ENCODE results near the gene TDRD10. TPM values are rescaled to one million over a fixed set of nuclear protein-coding genes. Genes with fewer than 3 reads are reported as not detected.

Gene TDRD10
- total RNA-seq, 8 experiments from 2014 or later, result 0.17 to 2.6 (median 0.92) TPM; not detected in 1

GRCh38 chr1:154581766-154582165, 79.7 kb downstream of the TDRD10 start:
- no peak for ATAC-seq (replicated peaks in 6 of 8)
- H3K4me3 ChIP-seq, result no peak overlapping the region
- no peaks in the 10 kb centered on the region for H3K4me1 ChIP-seq (replicated peaks in 1 of 2)
- WGBS, 10 experiments, result 0 to 100% (median 0%) methylated on average over 1 to 3 of the region's 3 CpGs; no CpG with 5 or more reads in 5 of the 10 experiments
- no peak overlapping the region for H3K27ac ChIP-seq
- in situ Hi-C loops (cut with MboI; ENCODE audit: low pct_unique_long_range_greater_than_20kb in 2 of 9, low sequenced_read_pairs in 9 of 9, unreplicated experiment in 9 of 9), result no loop called here

GRCh38 chr1:154582885-154583284, 80.9 kb downstream of the TDRD10 start:
- in situ Hi-C loops (cut with MboI; ENCODE audit: low pct_unique_long_range_greater_than_20kb in 2 of 9, low sequenced_read_pairs in 9 of 9, unreplicated experiment in 9 of 9), result no loop called here
- WGBS, 10 experiments, result 70 to 100% (median 94%) methylated on average over 1 to 5 of the region's 6 CpGs; no CpG with 5 or more reads in 2 of the 10 experiments
- no peak for ATAC-seq (replicated peaks in 6 of 8)

GRCh38 chr1:154583773-154584172, 81.8 kb downstream of the TDRD10 start:
- H3K4me1 ChIP-seq (replicated peaks in 1 of 2), result no peaks in the 10 kb centered on the region
- no peak overlapping the region for H3K27ac ChIP-seq
- no peak overlapping the region for H3K4me3 ChIP-seq
- ATAC-seq (replicated peaks in 6 of 8), result peak in 1 of 8 experiments; percentile 15
- in situ Hi-C loops (cut with MboI; ENCODE audit: low pct_unique_long_range_greater_than_20kb in 2 of 9, low sequenced_read_pairs in 9 of 9, unreplicated experiment in 9 of 9), result no loop called here
- 60 to 95% (median 82%) methylated on average over 1 to 9 of the region's 9 CpGs; no CpG with 5 or more reads in 1 of the 10 experiments for WGBS, 10 experiments

More at GRCh38 chr1:154582885-154583284, 80.9 kb downstream of the TDRD10 start:
- no peak overlapping the region for H3K4me3 ChIP-seq
- no peaks in the 10 kb centered on the region for H3K4me1 ChIP-seq (replicated peaks in 1 of 2)
- H3K27ac ChIP-seq, result no peak overlapping the region

GRCh38 chr1:154584267-154584994, 82.4 kb downstream of the TDRD10 start:
- ATAC-seq (replicated peaks in 6 of 8), result peak in 2 of 8 experiments; percentile 64 to 94
- Histone ChIP-seq H3K4me3 (no peak overlapping the region), H3K27ac (no peak overlapping the region), H3K4me1 (replicated peaks in 1 of 2) (no peaks in the 10 kb centered on the region)
- 49 to 100% (median 93%) methylated on average over 2 to 9 of the region's 9 CpGs; no CpG with 5 or more reads in 1 of the 10 experiments for WGBS, 10 experiments
- in situ Hi-C loops (cut with MboI; ENCODE audit: low pct_unique_long_range_greater_than_20kb in 2 of 9, low sequenced_read_pairs in 9 of 9, unreplicated experiment in 9 of 9), result no loop called here

GRCh38 chr1:154586231-154586630, 84.2 kb downstream of the TDRD10 start:
- H3K4me1 ChIP-seq (replicated peaks in 1 of 2), result no peaks in the 10 kb centered on the region
- no peak overlapping the region for H3K27ac ChIP-seq
- no peak for ATAC-seq (replicated peaks in 6 of 8)
- in situ Hi-C loops (cut with MboI; ENCODE audit: low pct_unique_long_range_greater_than_20kb in 2 of 9, low sequenced_read_pairs in 9 of 9, unreplicated experiment in 9 of 9), result no loop called here
- 87 to 100% (median 92%) methylated on average over 1 to 10 of the region's 10 CpGs; no CpG with 5 or more reads in 3 of the 10 experiments for WGBS, 10 experiments
- no peak overlapping the region for H3K4me3 ChIP-seq

- Histone ChIP-seq H3K27ac (no peak overlapping the region), H3K4me1 (replicated peaks in 1 of 2) (no peaks in the 10 kb centered on the region), H3K4me3 (no peak overlapping the region)
- ATAC-seq (replicated peaks in 6 of 8), result no peak
- in situ Hi-C loops (cut with MboI; ENCODE audit: low pct_unique_long_range_greater_than_20kb in 2 of 9, low sequenced_read_pairs in 9 of 9, unreplicated experiment in 9 of 9), result no loop called here
- 86 to 100% (median 93%) methylated on average over 1 to 6 of the region's 6 CpGs; no CpG with 5 or more reads in 1 of the 10 experiments for WGBS, 10 experiments
Observed at GRCh38 chr1:154586641-154587040, 84.6 kb downstream of the TDRD10 start.

- in situ Hi-C loops (cut with MboI; ENCODE audit: low pct_unique_long_range_greater_than_20kb in 2 of 9, low sequenced_read_pairs in 9 of 9, unreplicated experiment in 9 of 9), result no loop called here
- Histone ChIP-seq H3K4me3 (no peak overlapping the region), H3K27ac (no peak overlapping the region), H3K4me1 (replicated peaks in 1 of 2) (no peaks in the 10 kb centered on the region)
- WGBS, 10 experiments, result 80 to 100% (median 97%) methylated on average over 1 to 7 of the region's 10 CpGs; no CpG with 5 or more reads in 3 of the 10 experiments
- no peak for ATAC-seq (replicated peaks in 6 of 8)
Observed at GRCh38 chr1:154589780-154590179, 87.8 kb downstream of the TDRD10 start.

- no peaks in the 10 kb centered on the region for H3K4me1 ChIP-seq (replicated peaks in 1 of 2)
- WGBS, 10 experiments, result 59 to 100% (median 93%) methylated on average over 1 to 5 of the region's 5 CpGs; no CpG with 5 or more reads in 2 of the 10 experiments
- H3K4me3 ChIP-seq, result no peak overlapping the region
- ATAC-seq (replicated peaks in 6 of 8), result no peak
- in situ Hi-C loops (cut with MboI; ENCODE audit: low pct_unique_long_range_greater_than_20kb in 2 of 9, low sequenced_read_pairs in 9 of 9, unreplicated experiment in 9 of 9), result no loop called here
- no peak overlapping the region for H3K27ac ChIP-seq
Observed at GRCh38 chr1:154590756-154591155, 88.7 kb downstream of the TDRD10 start.

GRCh38 chr1:154591206-154591605, 89.2 kb downstream of the TDRD10 start:
- in situ Hi-C loops (cut with MboI; ENCODE audit: low pct_unique_long_range_greater_than_20kb in 2 of 9, low sequenced_read_pairs in 9 of 9, unreplicated experiment in 9 of 9), result no loop called here
- 83 to 100% (median 95%) methylated on average over 1 to 7 of the region's 7 CpGs for WGBS, 10 experiments

GRCh38 chr1:154593390-154593789, 91.4 kb downstream of the TDRD10 start:
- Histone ChIP-seq H3K4me1 (replicated peaks in 1 of 2) (no peaks in the 10 kb centered on the region), H3K27ac (no peak overlapping the region), H3K4me3 (no peak overlapping the region)
- in situ Hi-C loops (cut with MboI; ENCODE audit: low pct_unique_long_range_greater_than_20kb in 2 of 9, low sequenced_read_pairs in 9 of 9, unreplicated experiment in 9 of 9), result no loop called here
- no peak for ATAC-seq (replicated peaks in 6 of 8)

More at GRCh38 chr1:154591206-154591605, 89.2 kb downstream of the TDRD10 start:
- no peak overlapping the region for H3K27ac ChIP-seq
- H3K4me3 ChIP-seq, result no peak overlapping the region
- no peaks in the 10 kb centered on the region for H3K4me1 ChIP-seq (replicated peaks in 1 of 2)
- ATAC-seq (replicated peaks in 6 of 8), result no peak

- no peak for ATAC-seq (replicated peaks in 6 of 8)
- 73 to 100% (median 87%) methylated on average over 1 to 7 of the region's 7 CpGs; no CpG with 5 or more reads in 1 of the 10 experiments for WGBS, 10 experiments
- H3K4me1 ChIP-seq (replicated peaks in 1 of 2), result peaks cover 4 to 8% of the 10 kb centered on the region in 2 donors
- in situ Hi-C loops (cut with MboI; ENCODE audit: low pct_unique_long_range_greater_than_20kb in 2 of 9, low sequenced_read_pairs in 9 of 9, unreplicated experiment in 9 of 9), result no loop called here
- H3K4me3 ChIP-seq, result no peak overlapping the region
- no peak overlapping the region for H3K27ac ChIP-seq
Observed at GRCh38 chr1:154594811-154595210, 92.8 kb downstream of the TDRD10 start.

- 0 to 100% (median 90%) methylated on average over 1 of the region's 1 CpG; no CpG with 5 or more reads in 2 of the 10 experiments for WGBS, 10 experiments
Observed at GRCh38 chr1:154595621-154596020, 93.6 kb downstream of the TDRD10 start.

More at GRCh38 chr1:154595621-154596020, 93.6 kb downstream of the TDRD10 start:
- Histone ChIP-seq H3K4me1 (replicated peaks in 1 of 2) (peaks cover 4 to 9% of the 10 kb centered on the region in 2 donors), H3K4me3 (no peak overlapping the region), H3K27ac (no peak overlapping the region)
- peak in 2 of 8 experiments; percentile 61 to 66 for ATAC-seq (replicated peaks in 6 of 8)
- in situ Hi-C loops (cut with MboI; ENCODE audit: low pct_unique_long_range_greater_than_20kb in 2 of 9, low sequenced_read_pairs in 9 of 9, unreplicated experiment in 9 of 9), result no loop called here
